CD4-positive, alpha-beta T cell (primary cell): ENCODE measurements around the gene PCP2. TPM values are rescaled to one million over a fixed set of nuclear protein-coding genes. Genes with fewer than 3 reads are reported as not detected.

ENCODE experiments used
- ATAC-seq: fragments of 200-7000 bp; cut with Tn5 transposase; one replicate; pipeline ENCODE4 v1.10.0; 2022; ENCODE audit warnings: mild to moderate bottlenecking; ENCODE audit not compliant: poor library complexity
- CTCF ChIA-PET: fragments of 350-600 bp; sonication (Branson Sonifier 250); formaldehyde crosslinking; loops from one replicate; lab custom pipeline; 2021; ENCODE audit warnings: antibody characterized with exemption, inconsistent platforms; lab: Charles Lee
- POLR2A ChIA-PET: fragments of 350-600 bp; sonication (Branson Sonifier 250); formaldehyde crosslinking; loops from one replicate; lab custom pipeline; 2021; ENCODE audit warnings: antibody characterized with exemption, inconsistent platforms; lab: Charles Lee
- DNase-seq, 14 experiments: peaks; one replicate each; pipeline ENCODE4 v3.0.0-alpha.2; 2013 to 2020; ENCODE audit warnings: mixed read lengths in 2 of 14
- H3K27ac ChIP-seq, 2 donors: one replicate each; pipeline versions ENCODE4 v1.5.1 to v1.7.0; 2013; ENCODE audit warnings: low read length in 2 of 2, low read depth in 1 of 2, mild to moderate bottlenecking in 1 of 2
- H3K27me3 ChIP-seq, 2 experiments: 1 replicate in 1 of 2; 2 replicates in 1 of 2; pipeline versions ENCODE4 v1.6.1 to v1.7.0; 2013; ENCODE audit warnings: low read length in 2 of 2, control low read depth in 1 of 2, mild to moderate bottlenecking in 1 of 2, moderate library complexity in 1 of 2; ENCODE audit not compliant: insufficient read depth in 2 of 2, control insufficient read depth in 1 of 2
- H3K36me3 ChIP-seq: one replicate; pipeline ENCODE4 v1.6.1; 2013; ENCODE audit warnings: low read length, control low read depth; ENCODE audit not compliant: insufficient read depth
- H3K4me1 ChIP-seq: one replicate; pipeline ENCODE4 v1.6.1; 2013; ENCODE audit warnings: low read length, control low read depth; ENCODE audit not compliant: insufficient read depth
- H3K4me3 ChIP-seq: one replicate; pipeline ENCODE4 v1.5.1; 2013; ENCODE audit warnings: mild to moderate bottlenecking, low read length, moderate library complexity
- H3K9me3 ChIP-seq, 2 experiments: 1 replicate in 1 of 2; 2 replicates in 1 of 2; pipeline versions ENCODE4 v1.6.1 to v1.7.0; 2013; ENCODE audit warnings: low read length in 2 of 2, mild to moderate bottlenecking in 2 of 2, control low read depth in 1 of 2, moderate library complexity in 1 of 2; ENCODE audit not compliant: control insufficient read depth in 1 of 2, insufficient read depth in 1 of 2
- H3K27ac Mint-ChIP-seq: one replicate; pipeline ENCODE4 v1.8.0; 2020; ENCODE audit warnings: mixed read lengths
- H3K27me3 Mint-ChIP-seq: one replicate; pipeline ENCODE4 v1.8.0; 2021; ENCODE audit warnings: mixed read lengths
- H3K36me3 Mint-ChIP-seq: one replicate; pipeline ENCODE4 v1.8.0; 2021; ENCODE audit warnings: low read depth, mixed read lengths
- H3K4me1 Mint-ChIP-seq: one replicate; pipeline ENCODE4 v1.8.0; 2021; ENCODE audit warnings: low read depth, mixed read lengths
- H3K4me3 Mint-ChIP-seq: one replicate; pipeline ENCODE4 v1.8.0; 2020; ENCODE audit warnings: mild to moderate bottlenecking, mixed read lengths
- H3K9me3 Mint-ChIP-seq: one replicate; pipeline ENCODE4 v1.8.0; 2020; ENCODE audit warnings: mixed read lengths
- intact Hi-C, 2 experiments: fragments of 100-400 bp; cut with DNase I in 1 of 2; cut with micrococcal nuclease in 1 of 2; formaldehyde crosslinking; loops; one replicate each; pipeline versions ENCODE4 v1.15.1 to v1.9.0; 2023 to 2025; cut with DNase I, micrococcal nuclease
- total RNA-seq, 174 experiments: library from RNA in 2 of 174; stranded (reverse) in 2 of 174; gene quantifications; one replicate each; pipeline ENCODE4 v1.2.3 and lab custom pipeline; 2021 to 2026
- TF ChIP-seq, protein P1 (sequence below): fragments of 200-600 bp; IDR thresholded peaks from one replicate; pipeline ENCODE4 v1.8.0; 2022; ENCODE audit warnings: antibody characterized with exemption, mild to moderate bottlenecking

The PCP2 gene
- total RNA-seq, 2 experiments from 2014 or later = 1.9 to 2.1 TPM

DNA sequence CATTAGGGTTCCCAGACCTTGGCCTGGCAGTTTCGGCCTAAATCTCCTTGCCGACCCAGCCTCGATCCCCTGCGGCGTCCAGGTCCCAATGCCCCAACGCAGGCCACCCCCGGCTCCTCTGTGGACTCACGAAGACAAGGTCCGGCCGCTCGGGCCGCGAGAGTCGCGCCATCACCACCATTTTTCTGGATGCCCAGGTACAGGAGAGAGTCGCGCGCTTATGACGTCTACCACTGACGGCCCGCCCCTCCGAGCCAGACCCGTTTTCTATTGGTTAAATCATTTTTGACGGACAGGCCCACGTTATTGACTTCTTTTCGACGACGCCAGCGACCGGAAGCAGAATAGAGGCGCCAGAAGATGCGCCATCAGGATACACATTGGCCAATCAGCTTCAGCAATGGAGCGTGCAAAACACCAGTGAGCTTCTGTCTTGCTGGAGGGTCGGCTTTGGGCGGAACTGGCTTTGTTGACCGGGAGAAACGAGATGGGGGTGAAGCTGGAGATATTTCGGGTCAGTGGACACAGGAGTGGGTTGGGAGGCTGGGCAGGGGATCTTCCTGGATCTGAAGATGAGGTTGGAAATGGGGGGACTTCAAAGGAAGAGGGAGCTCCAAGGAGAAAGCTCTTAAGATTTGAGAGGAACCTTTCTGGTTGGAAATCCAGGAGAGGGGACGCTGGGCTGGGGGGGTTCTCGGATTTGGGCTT, 4.0 kb downstream of the PCP2 start, which contains the start of the genes PET100 and XAB2:
TSS of gene PET100 (plus strand) at position 447 of the 708 bp plus-strand sequence. CDS start at position 488, 41 bp downstream.
TSS of gene XAB2 (minus strand) at position 199 of the 708 bp plus-strand sequence. CDS start at position 181, 18 bp downstream.
- peaks cover 34% of the 10 kb centered on the region for H3K4me1 Mint-ChIP-seq
- DNase-seq = peak; percentile 88 to 99 (median 94)
- CTCF ChIA-PET = interaction anchor here (1.6 to 2.4 kb wide), 2 partner anchors 51 to 61 kb away, joined by 8 to 20 read pairs; partner anchors contain the start of gene TRAPPC5
- H3K27ac ChIP-seq = peak within 1 kb of the TSS; percentile 92 to 94
- no peaks in the 10 kb centered on the region for H3K27me3 Mint-ChIP-seq
- intact Hi-C loops = loop anchor here in 1 of 2 experiments (2.0 to 5.0 kb wide), 2 partner anchors 51 to 92 kb away; partner anchors contain the start of genes PNPLA6 and TRAPPC5
- peaks cover 52% of the 10 kb centered on the region for H3K36me3 Mint-ChIP-seq
- H3K4me3 Mint-ChIP-seq = peak within 1 kb of the TSS; percentile 95
- ATAC-seq = peak; percentile 97
- H3K36me3 ChIP-seq = peaks cover 50% of the 10 kb centered on the region
- TF ChIP-seq, protein P1, sequence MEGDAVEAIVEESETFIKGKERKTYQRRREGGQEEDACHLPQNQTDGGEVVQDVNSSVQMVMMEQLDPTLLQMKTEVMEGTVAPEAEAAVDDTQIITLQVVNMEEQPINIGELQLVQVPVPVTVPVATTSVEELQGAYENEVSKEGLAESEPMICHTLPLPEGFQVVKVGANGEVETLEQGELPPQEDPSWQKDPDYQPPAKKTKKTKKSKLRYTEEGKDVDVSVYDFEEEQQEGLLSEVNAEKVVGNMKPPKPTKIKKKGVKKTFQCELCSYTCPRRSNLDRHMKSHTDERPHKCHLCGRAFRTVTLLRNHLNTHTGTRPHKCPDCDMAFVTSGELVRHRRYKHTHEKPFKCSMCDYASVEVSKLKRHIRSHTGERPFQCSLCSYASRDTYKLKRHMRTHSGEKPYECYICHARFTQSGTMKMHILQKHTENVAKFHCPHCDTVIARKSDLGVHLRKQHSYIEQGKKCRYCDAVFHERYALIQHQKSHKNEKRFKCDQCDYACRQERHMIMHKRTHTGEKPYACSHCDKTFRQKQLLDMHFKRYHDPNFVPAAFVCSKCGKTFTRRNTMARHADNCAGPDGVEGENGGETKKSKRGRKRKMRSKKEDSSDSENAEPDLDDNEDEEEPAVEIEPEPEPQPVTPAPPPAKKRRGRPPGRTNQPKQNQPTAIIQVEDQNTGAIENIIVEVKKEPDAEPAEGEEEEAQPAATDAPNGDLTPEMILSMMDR = no peak
- H3K27me3 ChIP-seq = no peaks in the 10 kb centered on the region
- H3K4me1 ChIP-seq = peaks cover 44% of the 10 kb centered on the region
- H3K9me3 Mint-ChIP-seq = no peaks in the 10 kb centered on the region
- H3K27ac Mint-ChIP-seq = peak within 1 kb of the TSS; percentile 96
- H3K4me3 ChIP-seq = peak within 1 kb of the TSS; percentile 72
- POLR2A ChIA-PET = interaction anchor here (0.6 to 2.2 kb wide), 38 partner anchors 9 to 1825 kb away, joined by 3 to 18 read pairs (median 4); partner anchors contain the start of genes ARHGEF18, CLEC4M, DENND1C and GPR108
- H3K9me3 ChIP-seq = no peaks in the 10 kb centered on the region

GRCh38 chr19:7628589-7629311, 4.8 kb downstream of the PCP2 start:
- peak overlapping the region; percentile 96 for H3K27ac Mint-ChIP-seq
- no peaks in the 10 kb centered on the region for H3K27me3 Mint-ChIP-seq
- peak overlapping the region; percentile 95 for H3K4me3 Mint-ChIP-seq
- peak overlapping the region; percentile 72 for H3K4me3 ChIP-seq
- peaks cover 57% of the 10 kb centered on the region for H3K36me3 Mint-ChIP-seq
- intact Hi-C loops = loop anchor here in 1 of 2 experiments (2.0 to 5.0 kb wide), 2 partner anchors 52 to 91 kb away; partner anchors contain the start of genes PNPLA6 and TRAPPC5
- no peaks in the 10 kb centered on the region for H3K9me3 Mint-ChIP-seq
- POLR2A ChIA-PET = interaction anchor here (0.6 to 2.2 kb wide), 26 partner anchors 9 to 1825 kb away, joined by 3 to 14 read pairs (median 4); partner anchors contain the start of genes ARHGEF18, CLEC4M, DENND1C and GPR108
- DNase-seq = peak in 1 of 14 experiments; percentile 38
- H3K9me3 ChIP-seq = no peaks in the 10 kb centered on the region
- no peak for ATAC-seq
- peak overlapping the region; percentile 84 to 92 for H3K27ac ChIP-seq
- TF ChIP-seq, protein P1 = no peak
- no peaks in the 10 kb centered on the region for H3K27me3 ChIP-seq
- H3K36me3 ChIP-seq = peaks cover 55% of the 10 kb centered on the region
- CTCF ChIA-PET = interaction anchor here (2.4 kb wide), 1 partner anchor 52 kb away, joined by 20 read pairs; the partner anchor contains the start of gene TRAPPC5
- peaks cover 44% of the 10 kb centered on the region for H3K4me1 ChIP-seq
- peaks cover 34% of the 10 kb centered on the region for H3K4me1 Mint-ChIP-seq

DNA sequence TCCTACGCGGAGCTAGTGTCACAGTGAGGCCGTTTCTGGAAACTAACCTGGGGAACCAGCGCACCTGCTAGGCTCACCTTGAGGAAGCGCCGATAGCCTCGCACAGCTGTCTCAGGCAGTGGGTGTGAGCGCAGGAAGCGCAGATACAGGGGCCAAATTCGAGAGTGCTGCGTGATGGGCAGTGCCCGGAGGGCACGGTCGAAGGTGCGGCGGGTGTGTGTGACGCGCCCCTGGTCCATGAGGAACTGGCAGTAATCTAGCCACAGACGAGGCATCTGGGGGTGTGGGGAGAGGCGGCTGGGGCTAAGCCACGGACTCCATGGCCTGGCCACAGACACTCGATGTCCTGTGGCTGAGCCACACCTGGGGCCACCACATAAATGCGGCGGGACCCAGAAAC, 6.4 kb downstream of the PCP2 start:
- H3K4me3 Mint-ChIP-seq = peak overlapping the region; percentile 62
- ChIA-PET POLR2A (interaction anchor here (0.8 kb wide), 1 partner anchor 31 kb away, joined by 3 read pairs; no protein-coding TSS in a partner anchor), CTCF (no interaction called here)
- no peak overlapping the region for H3K27ac Mint-ChIP-seq
- peaks cover 38% of the 10 kb centered on the region for H3K4me1 Mint-ChIP-seq
- Histone ChIP-seq H3K27ac (no peak overlapping the region), H3K27me3 (no peaks in the 10 kb centered on the region), H3K9me3 (no peaks in the 10 kb centered on the region), H3K36me3 (peaks cover 63% of the 10 kb centered on the region), H3K4me3 (no peak overlapping the region), H3K4me1 (peaks cover 44% of the 10 kb centered on the region)
- TF ChIP-seq, protein P1 = no peak
- no peak for DNase-seq
- intact Hi-C loops = loop anchor here in 1 of 2 experiments (5.0 kb wide), 1 partner anchor 90 kb away; the partner anchor contains the start of gene PNPLA6
- no peaks in the 10 kb centered on the region for H3K9me3 Mint-ChIP-seq
- no peaks in the 10 kb centered on the region for H3K27me3 Mint-ChIP-seq
- peaks cover 67% of the 10 kb centered on the region for H3K36me3 Mint-ChIP-seq
- no peak for ATAC-seq
